GM21423 (cell line): Measurements from ENCODE around the gene LACTBL1.

ENCODE experiments used
- ATAC-seq: cut with Tn5 transposase; IDR thresholded peaks from one replicate; pipeline ENCODE4 v1.9.1; 2021; ENCODE audit warnings: mild to moderate bottlenecking, moderate library complexity; ENCODE audit not compliant: unreplicated experiment

Gene LACTBL1

DNA sequence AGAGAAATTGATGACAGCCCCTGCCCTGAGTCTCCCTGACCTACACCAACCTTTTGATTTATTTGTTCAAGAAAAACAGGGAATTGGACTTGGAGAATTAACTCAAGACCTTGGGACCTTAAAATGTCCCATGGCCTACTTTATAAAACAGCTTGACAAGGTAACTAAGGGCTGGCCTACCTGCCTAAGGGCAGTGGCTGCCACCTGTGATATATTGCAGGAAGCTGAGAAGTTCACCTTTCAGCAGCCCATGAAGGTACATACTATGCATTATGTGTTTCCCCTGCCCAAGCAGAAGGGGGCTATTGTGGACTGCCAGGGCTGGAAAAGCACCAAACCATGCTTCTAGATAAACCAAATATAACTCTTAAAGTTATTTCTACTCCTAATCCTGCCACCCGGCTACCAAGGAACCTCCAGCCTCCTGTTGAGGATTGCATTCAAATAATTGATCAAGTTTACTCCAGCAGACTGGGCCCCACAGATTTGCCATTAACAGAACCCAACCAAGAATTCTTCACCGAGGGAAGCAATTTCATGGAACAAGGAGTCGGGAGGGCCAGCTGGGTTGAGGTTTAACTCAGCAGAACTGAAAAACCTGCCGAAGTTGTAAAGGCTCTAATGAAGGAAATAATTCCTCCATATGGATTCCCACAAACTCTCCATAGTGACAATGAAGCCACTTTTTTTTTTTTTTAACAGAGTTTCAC, 28.2 kb downstream of the LACTBL1 start:
- ATAC-seq = no peak

DNA sequence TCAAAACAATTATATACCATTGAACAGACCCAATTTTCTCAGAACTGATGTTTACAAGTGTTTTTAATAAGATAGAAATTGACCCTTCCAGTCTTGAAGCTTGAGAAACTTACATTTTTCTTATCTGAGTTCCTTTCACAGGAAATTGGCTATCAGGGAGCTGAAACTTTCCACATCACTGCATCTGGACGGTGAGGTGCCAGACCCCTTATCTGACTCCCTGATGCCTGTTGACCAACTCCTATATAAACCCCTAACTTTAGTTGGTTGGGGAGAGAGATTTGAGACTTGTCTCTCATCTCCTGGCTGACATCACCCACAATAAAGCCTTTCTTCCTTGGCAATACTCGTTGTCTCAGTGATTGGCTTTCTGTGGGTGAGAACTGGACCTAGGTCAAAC, 31.4 kb downstream of the LACTBL1 start:
- ATAC-seq = no peak

DNA sequence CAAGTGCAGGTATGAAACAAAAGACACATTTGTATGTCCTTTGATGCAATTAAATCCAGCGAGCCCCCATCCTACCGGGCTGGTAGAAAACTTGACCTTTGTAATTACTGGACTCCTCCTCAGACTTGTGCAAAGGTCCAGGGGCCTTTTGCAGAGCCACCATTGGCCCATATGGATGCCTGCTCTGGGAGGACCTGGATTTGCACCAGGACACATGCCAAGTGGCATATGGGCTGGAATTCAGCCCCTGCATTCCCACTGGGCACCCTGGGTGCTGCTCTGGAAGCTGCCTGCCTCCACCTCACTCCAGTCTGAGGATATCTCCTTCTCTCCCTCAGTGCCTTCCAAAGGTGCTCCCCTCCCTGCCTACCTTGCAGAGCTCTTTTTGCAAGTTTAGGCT, 36.0 kb downstream of the LACTBL1 start:
- no peak for ATAC-seq

DNA sequence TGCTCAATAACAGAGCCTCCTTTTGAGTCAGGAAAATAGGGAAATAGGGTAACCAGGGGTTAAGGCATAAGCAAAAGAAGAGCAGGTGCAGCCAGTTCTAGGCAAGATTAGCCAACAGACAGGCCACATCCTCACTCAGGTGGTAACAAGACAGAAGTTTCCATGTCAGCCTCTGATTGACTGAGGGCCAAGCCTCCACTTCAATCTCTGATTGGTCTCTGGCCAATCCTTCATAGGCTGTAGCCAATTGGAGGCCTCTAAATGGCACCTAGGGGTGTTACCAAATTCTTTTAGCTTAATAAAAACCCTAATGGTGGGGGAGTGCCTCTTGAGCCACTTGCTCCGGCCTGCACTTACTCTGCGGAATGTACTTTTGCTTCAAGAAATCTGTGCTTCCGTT, 37.2 kb downstream of the LACTBL1 start:
- no peak for ATAC-seq

DNA sequence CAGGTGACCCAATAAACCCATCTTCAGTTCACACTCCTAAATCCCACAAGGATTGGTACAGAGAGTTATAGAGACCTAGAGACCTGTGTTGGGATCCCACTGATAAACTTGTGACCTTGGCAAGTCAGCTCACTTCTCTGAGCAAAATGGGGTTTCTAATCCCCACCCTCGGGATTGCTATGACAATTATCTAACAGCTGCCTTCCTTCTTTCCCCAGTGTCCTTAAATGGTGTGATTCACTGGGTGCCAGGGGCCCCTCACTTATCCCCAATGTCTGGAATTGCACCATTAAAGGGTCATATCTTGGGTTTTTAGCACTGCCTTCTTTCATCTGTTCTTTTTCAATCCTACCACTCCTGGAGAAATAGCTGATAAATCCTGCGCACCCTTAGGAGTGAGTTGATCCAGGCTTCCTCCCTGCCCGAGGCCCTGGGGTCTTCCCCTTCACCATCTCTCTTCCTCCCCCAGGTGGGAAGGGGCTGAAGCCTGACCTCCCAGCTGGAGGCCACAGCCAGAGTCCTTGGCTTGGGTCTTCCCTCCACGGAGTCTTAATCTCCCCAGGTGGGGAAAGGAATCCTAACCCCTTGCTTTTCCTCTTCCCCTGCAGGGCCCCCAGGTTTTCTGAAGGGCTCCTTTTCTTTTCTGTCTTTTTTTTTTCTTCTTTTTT, 39.7 kb downstream of the LACTBL1 start:
- no peak for ATAC-seq

DNA sequence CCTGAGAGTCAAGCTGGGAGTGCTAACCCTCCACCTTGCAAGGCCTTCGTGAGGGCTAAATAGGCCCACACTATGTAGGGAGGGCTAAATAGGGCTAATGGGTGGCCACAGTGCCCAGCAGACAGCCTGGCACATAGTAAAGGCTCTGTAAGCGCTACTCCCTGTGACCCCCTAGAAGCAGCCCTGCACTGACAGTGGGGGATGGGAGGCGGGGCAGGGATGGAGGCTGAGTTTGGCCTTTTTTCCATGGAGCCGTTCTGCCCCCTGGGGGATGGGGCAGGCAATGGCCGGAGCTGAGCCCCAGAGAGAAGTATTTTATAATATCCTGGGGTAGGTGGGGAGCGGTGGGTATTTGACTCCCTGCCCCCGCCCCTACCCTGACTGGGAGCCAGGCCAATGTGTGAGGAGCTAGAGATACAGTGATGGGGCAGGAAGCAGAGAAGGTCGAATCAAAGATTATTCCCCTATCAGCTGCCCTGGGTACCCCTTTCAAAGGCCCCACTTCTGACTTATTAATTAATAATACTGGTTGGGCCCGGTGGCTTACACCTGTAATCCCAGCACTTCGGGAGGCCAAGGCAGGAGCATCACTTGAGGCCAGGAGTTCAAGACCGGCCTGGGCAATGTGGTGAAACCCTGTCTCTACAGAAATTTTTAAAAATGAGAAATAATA, 42.3 kb downstream of the LACTBL1 start:
- ATAC-seq = no peak

DNA sequence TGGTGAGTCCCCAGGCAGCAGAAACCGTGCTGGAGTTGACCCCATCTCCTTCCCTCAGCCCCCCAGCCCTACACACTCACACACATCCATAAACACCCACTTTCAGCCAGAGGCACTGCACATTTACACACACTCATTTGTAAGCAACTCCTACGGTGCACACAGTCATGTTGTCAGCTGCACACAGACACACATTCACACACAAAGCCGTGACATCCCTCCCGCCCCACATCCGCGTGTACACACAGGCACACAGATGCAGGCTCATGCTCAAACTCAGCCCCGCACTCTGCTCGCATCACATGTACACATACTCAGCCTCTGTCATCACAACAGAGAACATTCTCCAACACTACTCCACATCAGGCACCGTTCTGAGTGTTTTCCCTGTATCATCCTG, 47.6 kb downstream of the LACTBL1 start:
- no peak for ATAC-seq

DNA sequence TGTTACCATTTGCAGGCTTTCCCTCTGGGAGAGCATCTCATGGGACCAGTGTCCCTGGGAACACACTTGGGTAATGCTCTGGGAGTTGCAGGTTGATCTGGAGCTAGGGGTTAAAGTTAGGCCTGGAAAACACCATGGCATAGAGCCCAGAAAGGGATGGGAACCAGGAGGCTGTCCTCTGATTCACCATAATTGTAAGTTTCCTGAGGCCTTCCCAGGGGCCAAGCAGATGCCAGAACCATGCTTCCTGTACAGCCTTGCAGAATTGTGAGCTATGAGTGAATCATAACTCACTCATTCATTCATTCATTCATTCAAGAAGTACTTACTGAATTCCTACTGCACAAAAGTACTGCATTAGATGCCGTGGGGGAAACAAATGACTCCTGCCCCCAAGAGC, 50.0 kb downstream of the LACTBL1 start:
- ATAC-seq = no peak

DNA sequence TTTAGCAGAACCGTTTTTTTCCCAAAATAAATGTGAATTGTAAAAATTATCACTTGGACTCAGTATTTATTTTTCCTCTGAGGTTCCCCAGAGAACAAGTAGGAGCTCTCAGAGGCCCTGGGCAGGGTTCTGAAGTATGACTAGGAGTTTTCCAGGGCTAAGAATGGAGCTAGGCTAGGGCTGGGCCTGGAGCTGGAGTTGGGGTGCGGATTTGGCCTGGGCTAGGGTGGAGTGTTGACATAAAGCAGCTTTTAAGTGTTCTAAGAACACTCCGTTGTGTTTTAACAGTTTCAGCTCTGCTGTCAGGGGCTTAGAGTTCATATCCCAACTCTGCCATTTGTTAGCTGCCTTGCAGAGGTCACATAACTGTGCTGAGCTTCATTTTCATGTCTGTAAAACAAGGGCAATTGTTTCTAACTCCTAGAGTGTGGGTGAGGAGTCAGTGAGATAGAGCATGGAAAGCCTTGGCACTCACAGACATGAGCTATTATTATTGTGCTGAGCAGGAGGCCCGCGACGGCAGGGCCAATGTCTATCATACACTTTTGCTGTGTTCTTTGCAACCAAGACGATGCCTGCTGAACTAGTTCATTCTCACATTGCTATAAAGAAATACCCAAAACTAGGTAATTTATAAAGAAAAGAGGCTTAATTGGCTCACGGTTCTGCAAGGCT, 51.1 kb downstream of the LACTBL1 start:
- no peak for ATAC-seq

DNA sequence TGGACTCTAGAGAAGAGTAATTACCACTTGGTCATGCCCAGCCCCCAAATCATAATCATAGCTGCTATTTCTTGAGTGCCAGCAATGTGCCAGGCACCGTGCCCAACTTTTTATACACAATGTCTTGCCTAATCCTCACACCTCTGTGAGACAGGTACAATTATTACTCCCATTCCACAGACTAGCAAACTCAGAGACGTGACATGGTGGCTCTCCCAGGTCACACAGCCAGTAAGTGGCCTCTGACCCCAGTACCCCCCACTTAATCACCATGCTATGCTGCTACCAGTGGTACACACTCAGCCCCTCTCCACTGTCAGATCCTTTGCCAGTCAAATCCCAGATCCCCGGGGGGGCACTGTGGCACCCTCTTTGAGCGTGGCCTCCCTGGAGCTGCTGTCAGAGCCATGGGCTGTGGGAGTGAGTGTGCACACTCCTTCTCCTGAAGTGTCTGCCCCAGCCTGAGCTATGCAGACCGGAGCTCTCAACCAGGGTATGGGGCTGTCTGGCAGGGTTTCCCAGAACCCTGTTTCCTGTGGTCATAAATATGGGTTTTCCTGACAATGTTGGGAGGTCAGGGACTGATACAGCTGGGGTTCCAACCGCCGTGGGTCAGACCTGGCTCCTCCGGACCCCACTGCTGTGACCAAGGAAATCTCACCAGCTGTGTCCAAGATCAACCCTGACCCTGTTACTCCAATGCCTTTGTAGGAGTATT, 51.8 kb downstream of the LACTBL1 start:
- ATAC-seq = no peak

DNA sequence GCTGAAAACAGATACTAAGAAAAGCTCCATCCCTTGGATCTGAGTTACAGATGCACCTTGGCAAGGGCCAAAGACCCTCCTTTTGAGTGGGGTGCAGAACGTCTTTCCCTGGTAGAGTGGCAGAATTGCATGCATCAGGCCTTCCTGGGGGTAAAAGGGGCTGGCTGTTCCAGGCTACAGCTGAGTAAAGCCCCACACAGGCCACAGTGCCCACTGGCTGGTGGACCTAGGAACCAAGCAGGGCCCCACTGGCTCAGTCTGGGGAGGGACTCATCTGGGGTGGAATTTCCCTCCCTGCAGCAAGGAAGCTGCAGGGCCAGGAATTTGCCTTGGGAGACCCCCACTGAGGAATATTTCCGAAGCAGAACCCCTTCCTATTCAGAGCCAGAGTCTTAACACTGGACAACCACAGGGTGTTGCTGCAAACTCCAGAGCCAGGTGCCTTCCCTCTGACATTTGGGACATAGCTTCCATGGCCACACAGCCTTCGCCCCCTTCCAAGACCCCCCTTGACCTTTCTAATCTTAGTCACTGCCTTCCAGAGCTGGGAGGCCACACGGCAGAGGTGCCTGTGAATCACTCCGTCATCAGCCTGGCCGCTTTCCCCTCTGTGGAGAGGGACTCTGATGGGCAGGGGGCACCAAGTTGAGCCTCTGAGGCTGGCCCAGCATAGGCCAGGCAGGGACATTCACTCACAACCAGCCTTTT, 52.5 kb downstream of the LACTBL1 start:
- ATAC-seq = no peak

DNA sequence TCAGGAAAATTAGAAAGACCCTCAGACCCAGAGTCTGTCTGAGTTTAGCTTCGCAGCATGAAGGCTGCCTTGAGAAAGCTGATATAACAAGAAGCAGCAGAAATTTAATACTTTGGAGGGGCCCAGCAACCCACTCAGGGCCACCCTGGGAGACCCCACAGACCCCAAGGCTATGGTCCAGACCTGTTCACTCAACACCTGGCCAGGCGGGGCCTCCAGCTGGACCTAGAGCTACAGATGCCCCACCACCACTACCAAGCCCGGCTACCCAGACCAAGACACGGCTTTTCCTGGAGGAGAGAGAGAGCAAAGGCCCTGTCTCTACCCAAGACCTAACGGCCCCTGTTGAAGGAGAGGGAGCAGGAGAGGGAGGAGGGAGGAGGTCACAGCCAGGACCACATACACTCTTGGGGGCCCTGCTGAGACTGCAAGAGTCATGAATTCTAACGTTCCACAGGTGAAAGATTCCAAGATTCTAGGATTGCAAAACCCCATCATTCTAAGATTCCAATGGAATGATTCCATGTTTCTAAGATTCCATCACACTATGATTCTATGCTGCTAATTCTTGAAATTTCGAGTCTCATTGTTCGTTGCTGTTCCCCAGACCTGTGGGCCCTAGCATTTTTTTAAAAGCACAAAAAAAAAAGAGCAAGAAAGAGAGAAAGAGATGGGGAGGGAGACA, 53.2 kb downstream of the LACTBL1 start:
- ATAC-seq = no peak

DNA sequence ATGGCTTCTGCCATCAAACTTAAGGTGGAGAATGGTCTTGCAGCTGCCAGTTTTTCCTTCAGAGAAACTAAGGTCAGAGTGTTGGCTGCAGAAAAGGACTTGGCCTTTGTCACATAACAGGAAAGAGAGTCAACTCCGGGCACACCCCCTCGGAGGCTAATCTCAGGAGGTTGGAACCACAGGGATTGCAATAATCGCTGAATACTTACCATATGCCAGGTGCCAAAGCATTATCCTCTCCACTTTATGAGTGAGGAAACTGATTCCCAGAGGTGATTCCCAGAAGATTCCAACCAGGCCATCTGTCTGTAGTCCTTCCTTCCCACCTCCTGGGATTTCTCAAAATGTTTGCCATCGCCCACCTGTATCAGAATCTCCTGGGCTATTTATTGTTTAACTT, 54.0 kb downstream of the LACTBL1 start:
- no peak for ATAC-seq

DNA sequence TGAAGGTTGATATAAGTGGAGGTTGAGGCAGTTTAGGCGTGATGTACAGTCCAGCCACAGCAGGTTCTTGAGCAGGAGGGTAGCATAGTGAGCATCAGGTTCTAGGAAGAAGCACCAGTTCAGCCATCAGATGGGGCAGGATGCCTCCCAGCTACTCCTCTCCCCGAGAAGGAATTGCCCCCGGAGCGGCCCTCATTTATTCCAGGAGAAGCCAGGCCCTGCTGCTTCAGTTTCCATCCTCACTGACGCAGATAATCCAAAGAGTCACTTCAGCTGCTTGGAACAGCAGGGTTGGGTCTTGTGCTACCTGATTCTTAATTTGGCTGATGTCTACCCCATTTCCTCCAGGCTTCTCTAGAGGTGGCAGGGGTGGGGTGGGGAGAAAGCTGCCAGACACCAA, 54.7 kb downstream of the LACTBL1 start:
- ATAC-seq = no peak

DNA sequence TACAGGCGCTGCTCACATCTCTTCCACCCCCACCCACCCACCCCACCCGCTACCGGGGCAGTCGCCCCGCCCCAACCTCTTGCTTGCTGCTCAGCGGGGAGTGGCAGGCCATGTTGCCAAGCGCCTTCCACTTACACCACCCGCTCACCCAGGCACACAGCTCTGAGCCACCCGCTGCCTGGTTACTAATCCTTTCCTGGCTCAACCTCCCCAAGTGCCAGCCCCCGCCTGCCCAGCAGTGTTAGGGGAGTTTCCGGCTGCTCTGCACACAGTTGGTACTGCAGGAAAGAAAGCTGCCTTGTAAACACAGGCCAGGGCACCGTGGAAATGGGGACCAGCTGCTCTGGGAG, 56.2 kb downstream of the LACTBL1 start:
- no peak for ATAC-seq

DNA sequence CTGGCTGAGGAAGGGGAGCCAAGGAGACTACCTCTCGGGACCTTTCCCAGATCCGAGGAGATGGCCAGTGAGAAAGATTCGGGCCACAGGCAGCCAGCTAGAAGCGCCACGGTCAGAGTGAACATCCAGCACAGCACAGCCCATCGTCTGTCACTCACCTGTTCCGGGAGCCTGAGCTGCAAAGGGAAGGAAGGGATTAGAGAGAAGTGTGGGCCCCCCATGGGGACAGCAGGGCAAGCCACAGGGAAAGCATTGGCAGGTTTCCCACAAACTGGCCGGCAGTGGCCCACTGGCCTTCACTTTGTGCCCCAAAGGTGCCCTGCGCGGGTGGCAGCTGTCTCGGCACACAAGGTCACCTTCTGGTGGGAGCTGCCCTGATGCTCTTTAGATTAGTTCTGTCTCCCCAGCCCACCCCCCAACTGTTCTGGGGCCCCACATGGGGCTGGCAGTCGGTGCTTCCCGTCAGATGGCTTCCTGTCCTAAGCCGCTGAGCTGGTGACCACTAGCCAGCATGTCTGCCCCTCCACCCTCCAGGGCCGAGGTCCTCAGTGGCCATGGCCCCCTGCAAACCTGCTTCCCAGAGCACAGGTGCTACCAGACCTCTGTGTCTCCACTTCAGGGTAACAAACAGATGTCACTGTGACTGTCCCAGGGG, 56.7 kb downstream of the LACTBL1 start:
- ATAC-seq = no peak

DNA sequence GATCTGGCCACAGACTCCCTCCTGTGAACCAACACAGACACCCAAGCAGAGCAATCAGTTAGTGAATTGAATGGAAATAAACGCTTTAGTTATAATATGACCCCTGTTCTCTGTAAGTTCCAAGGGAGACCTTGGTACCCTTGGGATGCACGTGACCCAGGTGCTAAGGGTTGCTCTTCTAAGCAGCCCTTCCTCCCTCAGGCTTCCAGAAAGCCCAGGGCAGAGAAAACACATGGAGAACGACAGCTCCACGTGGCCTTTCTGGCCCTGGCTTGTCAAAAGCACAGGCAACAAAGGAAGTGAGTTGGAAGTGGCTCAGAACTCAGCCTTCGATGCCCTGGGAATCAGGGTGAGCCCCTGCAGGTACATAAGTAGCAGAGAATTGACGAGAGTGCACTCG, 57.4 kb downstream of the LACTBL1 start:
- no peak for ATAC-seq

DNA sequence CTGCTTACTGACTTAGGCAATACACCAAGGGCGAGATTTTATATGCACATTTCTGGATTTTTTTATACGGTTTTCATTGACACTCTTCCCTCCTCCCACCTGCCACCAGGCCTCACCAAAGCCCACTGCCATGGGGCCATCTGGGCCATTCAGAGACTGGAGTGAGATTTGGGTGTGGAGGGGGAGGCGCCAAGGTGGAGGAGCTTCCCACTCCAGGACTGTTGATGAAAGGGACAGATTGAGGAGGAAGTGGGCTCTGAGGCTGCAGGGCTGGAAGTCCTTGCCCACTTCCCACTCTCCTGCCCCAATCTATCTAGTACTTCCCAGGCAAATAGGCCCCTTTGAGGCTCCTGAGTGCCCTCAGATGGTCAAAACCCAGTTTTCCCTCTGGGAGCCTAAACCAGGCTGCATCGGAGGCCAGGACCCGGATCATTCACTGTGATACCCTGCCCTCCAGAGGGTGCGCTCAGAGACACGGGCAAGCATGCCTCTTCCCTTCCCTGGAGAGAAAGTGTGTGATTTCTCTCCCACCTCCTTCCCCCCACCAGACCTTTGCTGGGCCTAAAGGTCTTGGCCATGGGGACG, 57.9 kb downstream of the LACTBL1 start:
- no peak for ATAC-seq

DNA sequence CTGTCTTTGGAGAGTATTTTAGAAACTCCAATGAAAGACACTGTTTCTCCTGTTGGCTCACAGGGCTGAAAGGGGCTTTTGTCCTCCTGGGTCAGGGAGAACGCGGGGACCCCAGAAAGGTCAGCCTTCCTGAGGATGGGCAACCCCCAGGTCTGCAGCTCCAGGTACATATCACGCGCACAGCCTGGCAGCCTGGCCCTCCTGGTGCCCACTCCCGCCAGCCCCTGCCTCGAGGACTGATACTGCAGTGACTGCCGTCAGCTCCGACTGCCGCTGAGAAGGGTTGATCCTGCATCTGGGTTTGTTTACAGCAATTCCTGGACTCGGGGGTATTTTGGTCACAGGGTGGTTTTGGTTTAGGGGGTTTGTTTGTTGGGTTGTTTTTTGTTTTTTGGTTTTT, 58.5 kb downstream of the LACTBL1 start:
- ATAC-seq = no peak
